CD4-positive, CD25-positive, alpha-beta regulatory T cell (primary cell): ENCODE results near the gene ALG3. TPM values are rescaled to one million over a fixed set of nuclear protein-coding genes. Genes with fewer than 3 reads are reported as not detected.
A peak's percentile ranks its signal among the peaks of the same experiment; 100 is the strongest.

Source experiments
- ATAC-seq, 2 donors: fragments of 150-1000 bp; cut with Tn5 transposase; one replicate each; pipeline ENCODE4 v1.10.0; 2021; ENCODE audit warnings: low read depth in 2 of 2, moderate number of reproducible peaks in 2 of 2, moderate library complexity in 1 of 2
- DNase-seq, 3 donors: peaks; one replicate each; pipeline versions ENCODE4 v3.0.0 to v3.0.0-alpha.2; 2012 to 2022; ENCODE audit warnings: mixed read lengths in 1 of 3
- H3K27ac ChIP-seq: one replicate; pipeline ENCODE4 v1.7.0; 2013; ENCODE audit warnings: mild to moderate bottlenecking, low read length; ENCODE audit not compliant: insufficient read depth, poor library complexity, severe bottlenecking
- H3K27me3 ChIP-seq: one replicate; pipeline ENCODE4 v1.7.0; 2013; ENCODE audit warnings: low read length; ENCODE audit not compliant: control insufficient read depth, insufficient read depth
- H3K36me3 ChIP-seq: one replicate; pipeline ENCODE4 v1.7.0; 2013; ENCODE audit warnings: mild to moderate bottlenecking, low read length, moderate library complexity; ENCODE audit not compliant: control insufficient read depth, insufficient read depth
- H3K4me1 ChIP-seq: 2 replicates; pipeline ENCODE4 v1.7.0; 2013; ENCODE audit warnings: mild to moderate bottlenecking, low read length; ENCODE audit not compliant: insufficient read depth, control insufficient read depth, poor library complexity, severe bottlenecking
- H3K4me3 ChIP-seq: one replicate; pipeline ENCODE4 v1.7.0; 2013; ENCODE audit warnings: low read depth, mild to moderate bottlenecking, low read length, moderate library complexity
- H3K9me3 ChIP-seq, 2 experiments: 1 replicate in 1 of 2; 2 replicates in 1 of 2; pipeline ENCODE4 v1.7.0; 2013; ENCODE audit warnings: low read length in 2 of 2, mild to moderate bottlenecking in 1 of 2, moderate library complexity in 1 of 2; ENCODE audit not compliant: control insufficient read depth in 2 of 2
- H3K27ac Mint-ChIP-seq, 3 donors: one replicate each; pipeline ENCODE4 v1.8.0; 2020 to 2022; ENCODE audit warnings: mild to moderate bottlenecking in 3 of 3, mixed read lengths in 3 of 3, moderate library complexity in 2 of 3
- H3K27me3 Mint-ChIP-seq: one replicate; pipeline ENCODE4 v1.8.0; 2022; ENCODE audit warnings: mild to moderate bottlenecking, mixed read lengths
- H3K36me3 Mint-ChIP-seq: one replicate; pipeline ENCODE4 v1.8.0; 2020; ENCODE audit warnings: mixed read lengths
- H3K4me1 Mint-ChIP-seq, 4 donors: one replicate each; pipeline ENCODE4 v1.8.0; 2020 to 2022; ENCODE audit warnings: mixed read lengths in 4 of 4, mild to moderate bottlenecking in 1 of 4
- H3K4me3 Mint-ChIP-seq, 4 donors: one replicate each; pipeline ENCODE4 v1.8.0; 2020 to 2022; ENCODE audit warnings: mild to moderate bottlenecking in 4 of 4, mixed read lengths in 4 of 4, moderate library complexity in 3 of 4
- H3K9me3 Mint-ChIP-seq, 7 donors: one replicate each; pipeline ENCODE4 v1.8.0; 2020 to 2022; ENCODE audit warnings: mixed read lengths in 7 of 7, mild to moderate bottlenecking in 3 of 7, moderate library complexity in 2 of 7
- polyA plus RNA-seq, 4 donors: library from polyadenylated mRNA; unstranded; fragments of 300-500 nt; fragmentation: Illumina TruSeq; gene quantifications; one replicate each; pipeline ENCODE4 v1.2.3, GENCODE V29; 2021
- total RNA-seq: library from RNA; stranded (reverse); gene quantifications from one replicate; pipeline ENCODE4 v1.2.3, GENCODE V29; 2022

ALG3 gene
- total and polyA plus RNA-seq, 5 donors from 2014 or later = 22.6 to 64.0 (median 55.0) TPM

- peak overlapping the region in 1 of 3 donors; percentile 33 for H3K27ac Mint-ChIP-seq
- Histone ChIP-seq H3K27ac (no peak overlapping the region), H3K9me3 (no peaks in the 10 kb centered on the region), H3K4me3 (no peak overlapping the region), H3K36me3 (no peaks in the 10 kb centered on the region), H3K27me3 (peaks cover 9% of the 10 kb centered on the region), H3K4me1 (peaks cover 28% of the 10 kb centered on the region)
- H3K4me1 Mint-ChIP-seq = peaks cover 0 to 28% (median 19%) of the 10 kb centered on the region in 4 donors
- no peak for ATAC-seq
- no peak for DNase-seq
- H3K9me3 Mint-ChIP-seq = peaks cover 0 to 4% (median 0%) of the 10 kb centered on the region in 7 donors
- peaks cover 8% of the 10 kb centered on the region for H3K36me3 Mint-ChIP-seq
- H3K4me3 Mint-ChIP-seq = peak overlapping the region; percentile 59 to 85 (median 72)
- H3K27me3 Mint-ChIP-seq = peaks cover 32% of the 10 kb centered on the region
These were observed 10.2 kb upstream of the ALG3 start for GRCh38 chr3:184258926-184259325.

GRCh38 chr3:184257083-184257915, 8.5 kb upstream of the ALG3 start:
- Mint-ChIP-seq H3K4me3 (peak overlapping the region in 3 of 4 donors; percentile 46 to 82 (median 77)), H3K27me3 (peaks cover 18% of the 10 kb centered on the region), H3K9me3 (peaks cover 0 to 2% (median 0%) of the 10 kb centered on the region in 7 donors), H3K36me3 (peaks cover 8% of the 10 kb centered on the region), H3K4me1 (peaks cover 0 to 23% (median 15%) of the 10 kb centered on the region in 4 donors), H3K27ac (peak overlapping the region in 1 of 3 donors; percentile 84)
- Histone ChIP-seq H3K36me3 (no peaks in the 10 kb centered on the region), H3K9me3 (no peaks in the 10 kb centered on the region), H3K4me1 (peaks cover 20% of the 10 kb centered on the region), H3K4me3 (no peak overlapping the region), H3K27ac (no peak overlapping the region), H3K27me3 (peaks cover 3% of the 10 kb centered on the region)
- no peak for DNase-seq
- ATAC-seq = no peak

GRCh38 chr3:184255291-184256039, 6.7 kb upstream of the ALG3 start:
- Mint-ChIP-seq H3K4me3 (no peak overlapping the region), H3K9me3 (no peaks in the 10 kb centered on the region), H3K36me3 (peaks cover 3% of the 10 kb centered on the region), H3K27ac (no peak overlapping the region), H3K27me3 (peaks cover 9% of the 10 kb centered on the region), H3K4me1 (peaks cover 0 to 15% (median 7%) of the 10 kb centered on the region in 4 donors)
- DNase-seq (no peak), ATAC-seq (no peak)
- Histone ChIP-seq H3K4me1 (peaks cover 5% of the 10 kb centered on the region), H3K27ac (no peak overlapping the region), H3K36me3 (no peaks in the 10 kb centered on the region), H3K9me3 (no peaks in the 10 kb centered on the region), H3K4me3 (no peak overlapping the region), H3K27me3 (no peaks in the 10 kb centered on the region)

GRCh38 chr3:184250167-184250828, 1.5 kb upstream of the ALG3 start:
- no peaks in the 10 kb centered on the region for H3K9me3 Mint-ChIP-seq
- peak overlapping the region in 2 of 3 donors; percentile 97 for H3K27ac Mint-ChIP-seq
- peaks cover 6% of the 10 kb centered on the region for H3K36me3 ChIP-seq
- no peaks in the 10 kb centered on the region for H3K27me3 ChIP-seq
- H3K36me3 Mint-ChIP-seq = peaks cover 5% of the 10 kb centered on the region
- peak; percentile 81 to 92 (median 85) for DNase-seq
- H3K27ac ChIP-seq = peak overlapping the region; percentile 77
- peak overlapping the region; percentile 91 to 93 (median 92) for H3K4me3 Mint-ChIP-seq
- peaks cover 0 to 18% (median 10%) of the 10 kb centered on the region in 4 donors for H3K4me1 Mint-ChIP-seq
- H3K27me3 Mint-ChIP-seq = peaks cover 7% of the 10 kb centered on the region
- no peaks in the 10 kb centered on the region for H3K9me3 ChIP-seq
- H3K4me1 ChIP-seq = peaks cover 19% of the 10 kb centered on the region
- peak; percentile 61 to 63 for ATAC-seq
- peak overlapping the region; percentile 98 for H3K4me3 ChIP-seq

GRCh38 chr3:184249412-184250166, 827 bp upstream of the ALG3 start, which contains the start of gene EEF1AKMT4:
Gene EEF1AKMT4 (plus strand): TSS chr3:184249672. CDS start chr3:184249695, 23 bp downstream.
- H3K4me3 Mint-ChIP-seq = peak within 1 kb of the TSS; percentile 91 to 93 (median 92)
- peak within 1 kb of the TSS; percentile 93 to 97 (median 97) for H3K27ac Mint-ChIP-seq
- peaks cover 11% of the 10 kb centered on the region for H3K36me3 Mint-ChIP-seq
- Histone ChIP-seq H3K4me1 (peaks cover 19% of the 10 kb centered on the region), H3K4me3 (peak within 1 kb of the TSS; percentile 98), H3K27me3 (no peaks in the 10 kb centered on the region), H3K9me3 (no peaks in the 10 kb centered on the region), H3K27ac (peak within 1 kb of the TSS; percentile 77), H3K36me3 (peaks cover 13% of the 10 kb centered on the region)
- H3K4me1 Mint-ChIP-seq = peaks cover 0 to 20% (median 10%) of the 10 kb centered on the region in 4 donors
- H3K27me3 Mint-ChIP-seq = peaks cover 7% of the 10 kb centered on the region
- peak; percentile 90 for ATAC-seq
- H3K9me3 Mint-ChIP-seq = no peaks in the 10 kb centered on the region
- peak; percentile 95 to 99 (median 95) for DNase-seq

GRCh38 chr3:184242297-184242685, 6.5 kb downstream of the ALG3 start:
- ATAC-seq (no peak), DNase-seq (no peak)
- Histone ChIP-seq H3K4me1 (no peaks in the 10 kb centered on the region), H3K9me3 (no peaks in the 10 kb centered on the region), H3K27me3 (no peaks in the 10 kb centered on the region), H3K27ac (no peak overlapping the region), H3K36me3 (peaks cover 40% of the 10 kb centered on the region), H3K4me3 (no peak overlapping the region)
- no peak overlapping the region for H3K27ac Mint-ChIP-seq
- H3K9me3 Mint-ChIP-seq = no peaks in the 10 kb centered on the region
- peaks cover 31% of the 10 kb centered on the region for H3K36me3 Mint-ChIP-seq
- H3K4me1 Mint-ChIP-seq = peaks cover 0 to 10% (median 5%) of the 10 kb centered on the region in 4 donors
- no peaks in the 10 kb centered on the region for H3K27me3 Mint-ChIP-seq
- peak overlapping the region in 1 of 4 donors; percentile 39 for H3K4me3 Mint-ChIP-seq
